Upper lobe of right lung (tissue), 1 donor: ENCODE results near the gene STYXL1. TPM values are rescaled to one million over a fixed set of nuclear protein-coding genes. Genes with fewer than 3 reads are reported as not detected.
"Not testable (repeated sequence)": the region's sequence is repeated elsewhere in the genome, so short reads cannot be mapped to it uniquely, and the experiment has no call there.

Experiments used
- ATAC-seq: fragments of 200-7000 bp; cut with Tn5 transposase; one replicate; pipeline ENCODE4 v1.9.1; 2020; ENCODE audit warnings: mild to moderate bottlenecking, moderate library complexity
- DNase-seq: peaks from one replicate; pipeline ENCODE4 v3.0.0-alpha.2; 2020
- H3K27ac ChIP-seq: fragments of 200-600 bp; one replicate; pipeline ENCODE4 v1.8.0; 2022
- H3K27me3 ChIP-seq: fragments of 200-600 bp; one replicate; pipeline ENCODE4 v1.8.0; 2022; ENCODE audit warnings: mild to moderate bottlenecking
- H3K36me3 ChIP-seq: fragments of 200-600 bp; one replicate; pipeline ENCODE4 v1.8.0; 2022
- H3K4me1 ChIP-seq: fragments of 200-600 bp; one replicate; pipeline ENCODE4 v1.8.0; 2022
- H3K4me3 ChIP-seq: fragments of 200-600 bp; one replicate; pipeline ENCODE4 v1.8.0; 2022; ENCODE audit warnings: mild to moderate bottlenecking
- H3K9me3 ChIP-seq: fragments of 200-600 bp; one replicate; pipeline ENCODE4 v1.8.0; 2022
- intact Hi-C: fragments of 100-400 bp; cut with DNase I; formaldehyde crosslinking; loops from one replicate; pipeline ENCODE4 v1.11.0; 2022
- total RNA-seq: library from RNA; stranded (reverse); fragmentation: NEBNext Ultra II Directional; extraction: Animal tissue kit (Norgen Biotek cat#: 25700); gene quantifications from one replicate; pipeline ENCODE4 v1.2.1, GENCODE V29; 2021
- TF ChIP-seq, protein P1 (sequence below): fragments of 200-600 bp; IDR thresholded peaks from one replicate; pipeline ENCODE4 v1.8.0; 2022; ENCODE audit warnings: antibody characterized with exemption
- donor health status: DM: no; HTN: yes; CAD: no; lungs with severe emphysema.

Gene STYXL1
- total RNA-seq, 1 donor from 2014 or later = 20.9 TPM

- Histone ChIP-seq H3K4me3 (no peak overlapping the region), H3K27me3 (no peaks in the 10 kb centered on the region), H3K27ac (no peak overlapping the region), H3K36me3 (peaks cover 65% of the 10 kb centered on the region), H3K9me3 (no peaks in the 10 kb centered on the region), H3K4me1 (peaks cover 8% of the 10 kb centered on the region)
- intact Hi-C loops = no loop called here
- TF ChIP-seq, protein P1, sequence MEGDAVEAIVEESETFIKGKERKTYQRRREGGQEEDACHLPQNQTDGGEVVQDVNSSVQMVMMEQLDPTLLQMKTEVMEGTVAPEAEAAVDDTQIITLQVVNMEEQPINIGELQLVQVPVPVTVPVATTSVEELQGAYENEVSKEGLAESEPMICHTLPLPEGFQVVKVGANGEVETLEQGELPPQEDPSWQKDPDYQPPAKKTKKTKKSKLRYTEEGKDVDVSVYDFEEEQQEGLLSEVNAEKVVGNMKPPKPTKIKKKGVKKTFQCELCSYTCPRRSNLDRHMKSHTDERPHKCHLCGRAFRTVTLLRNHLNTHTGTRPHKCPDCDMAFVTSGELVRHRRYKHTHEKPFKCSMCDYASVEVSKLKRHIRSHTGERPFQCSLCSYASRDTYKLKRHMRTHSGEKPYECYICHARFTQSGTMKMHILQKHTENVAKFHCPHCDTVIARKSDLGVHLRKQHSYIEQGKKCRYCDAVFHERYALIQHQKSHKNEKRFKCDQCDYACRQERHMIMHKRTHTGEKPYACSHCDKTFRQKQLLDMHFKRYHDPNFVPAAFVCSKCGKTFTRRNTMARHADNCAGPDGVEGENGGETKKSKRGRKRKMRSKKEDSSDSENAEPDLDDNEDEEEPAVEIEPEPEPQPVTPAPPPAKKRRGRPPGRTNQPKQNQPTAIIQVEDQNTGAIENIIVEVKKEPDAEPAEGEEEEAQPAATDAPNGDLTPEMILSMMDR = no peak
- ATAC-seq (peak; percentile 14), DNase-seq (no peak)
Measured at GRCh38 chr7:76054123-76055120, 6.6 kb upstream of the STYXL1 start.

DNA sequence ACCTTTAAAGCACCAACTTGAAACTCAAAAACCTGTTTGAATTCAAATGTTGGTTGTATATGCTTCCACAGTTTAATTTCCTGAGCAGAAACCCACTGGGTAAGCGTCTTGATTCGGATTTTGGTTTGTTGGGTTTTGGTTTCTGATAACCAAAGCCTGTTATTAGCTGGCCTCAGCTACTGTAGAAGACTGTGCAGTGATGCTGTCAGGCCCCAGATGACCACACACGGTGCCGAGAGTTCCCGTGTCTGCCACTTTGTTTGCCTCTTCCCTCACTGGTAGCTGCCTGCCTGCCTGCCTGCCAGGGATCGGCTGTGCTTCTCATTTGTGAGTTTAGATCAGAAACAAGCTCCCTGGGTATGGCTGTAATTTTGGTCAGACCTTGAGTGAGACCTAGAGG lies 5.7 kb upstream of the STYXL1 start:
- peaks cover 55% of the 10 kb centered on the region for H3K36me3 ChIP-seq
- intact Hi-C loops = no loop called here
- no peaks in the 10 kb centered on the region for H3K27me3 ChIP-seq
- TF ChIP-seq, protein P1 = no peak
- DNase-seq (no peak), ATAC-seq (no peak)
- H3K27ac ChIP-seq = no peak overlapping the region
- no peaks in the 10 kb centered on the region for H3K9me3 ChIP-seq
- no peak overlapping the region for H3K4me3 ChIP-seq
- peaks cover 14% of the 10 kb centered on the region for H3K4me1 ChIP-seq

GRCh38 chr7:76052681-76053080 lies 4.9 kb upstream of the STYXL1 start:
- intact Hi-C loops, DNase-seq, H3K4me3 ChIP-seq, H3K27me3 ChIP-seq, H3K9me3 ChIP-seq, ATAC-seq, H3K27ac ChIP-seq: not testable (repeated sequence)
- peaks cover 48% of the 10 kb centered on the region for H3K36me3 ChIP-seq
- H3K4me1 ChIP-seq = peaks cover 14% of the 10 kb centered on the region

- Histone ChIP-seq H3K4me1 (peaks cover 17% of the 10 kb centered on the region), H3K9me3 (no peaks in the 10 kb centered on the region), H3K36me3 (peaks cover 40% of the 10 kb centered on the region), H3K4me3 (no peak overlapping the region), H3K27me3 (no peaks in the 10 kb centered on the region), H3K27ac (no peak overlapping the region)
- ATAC-seq (no peak), DNase-seq (no peak)
- TF ChIP-seq, protein P1 = no peak
- intact Hi-C loops = no loop called here
Measured at GRCh38 chr7:76051840-76052239, 4.0 kb upstream of the STYXL1 start.

- no peak for DNase-seq
- TF ChIP-seq, protein P1 = no peak
- no peak overlapping the region for H3K27ac ChIP-seq
- H3K9me3 ChIP-seq = no peaks in the 10 kb centered on the region
- H3K4me1 ChIP-seq = peaks cover 24% of the 10 kb centered on the region
- peaks cover 28% of the 10 kb centered on the region for H3K36me3 ChIP-seq
- H3K27me3 ChIP-seq = no peaks in the 10 kb centered on the region
- no peak overlapping the region for H3K4me3 ChIP-seq
- intact Hi-C loops = no loop called here
- ATAC-seq = no peak
Measured at GRCh38 chr7:76050545-76050944, 2.7 kb upstream of the STYXL1 start.

- DNase-seq (no peak), ATAC-seq (no peak)
- TF ChIP-seq, protein P1 = no peak
- Histone ChIP-seq H3K4me1 (peaks cover 27% of the 10 kb centered on the region), H3K27me3 (no peaks in the 10 kb centered on the region), H3K4me3 (peak overlapping the region; percentile 94), H3K36me3 (peaks cover 16% of the 10 kb centered on the region), H3K27ac (no peak overlapping the region), H3K9me3 (no peaks in the 10 kb centered on the region)
- intact Hi-C loops = no loop called here
Measured at GRCh38 chr7:76049295-76049694, 1.5 kb upstream of the STYXL1 start.
